ENCODE measurements around the gene OR11H7. TPM values are rescaled to one million over a fixed set of nuclear protein-coding genes. Genes with fewer than 3 reads are reported as not detected.

Gene OR11H7
- total RNA-seq, result not detected
- not detected for total RNA-seq (2013)

DNA sequence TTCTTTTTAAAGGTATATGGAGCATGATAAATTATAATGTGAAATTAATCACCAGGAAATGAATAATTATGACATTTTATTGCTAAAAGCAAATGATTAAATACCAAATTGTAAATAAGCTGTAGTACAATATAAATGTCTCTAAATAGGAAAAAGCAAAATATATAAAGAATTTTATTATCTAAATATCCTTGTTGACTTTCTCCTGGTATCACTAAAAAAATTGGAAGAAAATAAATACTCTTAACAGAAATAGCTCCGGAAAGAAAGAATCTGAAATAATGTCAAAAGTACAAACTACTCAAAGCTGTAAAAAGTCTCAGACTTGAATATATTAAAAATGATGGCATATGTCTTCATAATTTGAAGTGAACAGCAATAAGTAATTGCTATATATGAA is at the start of gene OR11H7:
Gene OR11H7 (plus strand): TSS at position 301 of the 400 bp plus-strand sequence.
- Mint-ChIP-seq H3K9me3 (peaks cover 6 to 10% of the 10 kb centered on the region in 2 donors), H3K4me3 (no peak within 1 kb of the TSS), H3K36me3 (no peaks in the 10 kb centered on the region), H3K4me1 (no peaks in the 10 kb centered on the region), H3K27me3 (ENCODE audit: low read depth in 2 of 2) (peaks cover 0 to 3% of the 10 kb centered on the region in 2 donors), H3K27ac (no peak within 1 kb of the TSS)
- DNase-seq (no peak), ATAC-seq (no peak)
- no peak within 1 kb of the TSS for H3K27ac ChIP-seq (ENCODE audit: low read length)
- TF ChIP-seq CTCF (IDR thresholded peaks at IDR 0.05), result no peak
- intact Hi-C loops (cut with micrococcal nuclease), result no loop called here
- H3K4me3 ChIP-seq (ENCODE audit: low read length), result no peak within 1 kb of the TSS
- no peaks in the 10 kb centered on the region for H3K4me1 ChIP-seq (ENCODE audit: control insufficient read depth, insufficient read depth, low read length)
- no peaks in the 10 kb centered on the region for H3K9me3 ChIP-seq (ENCODE audit: control insufficient read depth, insufficient read depth, low read length)
- no peaks in the 10 kb centered on the region for H3K36me3 ChIP-seq (ENCODE audit: control insufficient read depth, insufficient read depth, low read length)
- no CpG with 5 or more reads among the region's 1 CpG for WGBS (ENCODE audit: insufficient coverage)
- H3K27me3 ChIP-seq (ENCODE audit: control insufficient read depth, insufficient read depth, low read length), result no peaks in the 10 kb centered on the region

DNA sequence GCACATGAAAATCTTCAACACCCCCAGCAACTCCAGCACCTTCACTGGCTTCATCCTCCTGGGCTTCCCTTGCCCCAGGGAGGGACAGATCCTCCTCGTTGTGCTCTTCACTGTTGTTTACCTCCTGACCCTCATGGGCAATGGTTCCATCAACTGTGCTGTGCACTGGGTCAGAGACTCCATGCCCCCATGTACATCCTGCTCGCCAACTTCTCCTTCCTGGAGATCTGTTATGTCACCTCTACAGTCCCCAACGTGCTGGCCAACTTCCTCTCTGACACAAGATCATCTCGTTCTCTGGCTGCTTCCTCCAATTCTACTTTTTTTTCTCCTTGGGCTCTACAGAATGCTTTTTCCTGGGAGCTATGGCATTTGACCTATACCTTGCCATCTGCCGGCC is 49.6 kb upstream of the OR11H7 start:
- H3K27me3 Mint-ChIP-seq (ENCODE audit: low read depth in 2 of 2), result peaks cover 0 to 6% of the 10 kb centered on the region in 2 donors
- WGBS (ENCODE audit: insufficient coverage), result 40% methylated on average over 5 of the region's 5 CpGs
- TF ChIP-seq CTCF (IDR thresholded peaks at IDR 0.05), result no peak
- DNase-seq (no peak), ATAC-seq (no peak)
- Histone ChIP-seq H3K36me3 (ENCODE audit: control insufficient read depth, insufficient read depth, low read length) (no peaks in the 10 kb centered on the region), H3K27me3 (ENCODE audit: control insufficient read depth, insufficient read depth, low read length) (no peaks in the 10 kb centered on the region), H3K9me3 (ENCODE audit: control insufficient read depth, insufficient read depth, low read length) (no peaks in the 10 kb centered on the region), H3K4me1 (ENCODE audit: control insufficient read depth, insufficient read depth, low read length) (no peaks in the 10 kb centered on the region), H3K4me3 (ENCODE audit: low read length) (no peak overlapping the region), H3K27ac (ENCODE audit: low read length) (no peak overlapping the region)
- no peak overlapping the region for H3K27ac Mint-ChIP-seq
- intact Hi-C loops (cut with micrococcal nuclease), result no loop called here
- H3K36me3 Mint-ChIP-seq, result no peaks in the 10 kb centered on the region
- no peaks in the 10 kb centered on the region for H3K4me1 Mint-ChIP-seq
- H3K9me3 Mint-ChIP-seq, result peaks cover 0 to 7% of the 10 kb centered on the region in 2 donors
- H3K4me3 Mint-ChIP-seq, result no peak overlapping the region

- no peaks in the 10 kb centered on the region for H3K4me1 Mint-ChIP-seq
- no peak overlapping the region for H3K4me3 ChIP-seq (ENCODE audit: low read length)
- no peaks in the 10 kb centered on the region for H3K36me3 ChIP-seq (ENCODE audit: control insufficient read depth, insufficient read depth, low read length)
- H3K27me3 Mint-ChIP-seq (ENCODE audit: low read depth in 2 of 2), result peaks cover 0 to 6% of the 10 kb centered on the region in 2 donors
- no peaks in the 10 kb centered on the region for H3K4me1 ChIP-seq (ENCODE audit: control insufficient read depth, insufficient read depth, low read length)
- no peaks in the 10 kb centered on the region for H3K9me3 ChIP-seq (ENCODE audit: control insufficient read depth, insufficient read depth, low read length)
- no peak overlapping the region for H3K27ac Mint-ChIP-seq
- no peaks in the 10 kb centered on the region for H3K36me3 Mint-ChIP-seq
- no peak overlapping the region for H3K27ac ChIP-seq (ENCODE audit: low read length)
- ATAC-seq (no peak), DNase-seq (no peak)
- no peak for TF ChIP-seq CTCF (IDR thresholded peaks at IDR 0.05)
- WGBS (ENCODE audit: insufficient coverage), result 83% methylated on average over 2 of the region's 2 CpGs
- H3K4me3 Mint-ChIP-seq, result no peak overlapping the region
- peaks cover 0 to 7% of the 10 kb centered on the region in 2 donors for H3K9me3 Mint-ChIP-seq
- no peaks in the 10 kb centered on the region for H3K27me3 ChIP-seq (ENCODE audit: control insufficient read depth, insufficient read depth, low read length)
- intact Hi-C loops (cut with micrococcal nuclease), result no loop called here
Observed at GRCh38 chr14:20179880-20180279, 48.9 kb upstream of the OR11H7 start.

DNA sequence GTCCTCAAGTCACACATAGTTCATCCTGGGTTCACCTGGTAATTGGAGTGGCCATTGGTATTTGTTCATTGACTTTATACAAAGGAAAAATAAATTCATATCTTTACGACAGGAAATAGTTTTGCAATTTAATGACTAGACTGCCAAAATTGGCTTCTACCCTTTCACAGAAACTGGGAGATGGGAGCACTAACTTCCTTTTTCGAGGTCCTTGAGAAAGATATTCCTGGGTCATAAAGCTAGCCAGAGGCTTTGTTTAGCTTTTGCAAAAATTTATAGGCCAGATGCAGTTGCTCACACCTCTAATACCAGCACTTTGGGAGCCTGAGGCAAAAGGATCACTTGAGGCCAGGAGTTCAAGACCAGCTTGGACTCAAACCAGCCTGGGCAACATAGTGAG is 48.3 kb upstream of the OR11H7 start:
- H3K4me1 ChIP-seq (ENCODE audit: control insufficient read depth, insufficient read depth, low read length), result no peaks in the 10 kb centered on the region
- H3K9me3 ChIP-seq (ENCODE audit: control insufficient read depth, insufficient read depth, low read length), result no peaks in the 10 kb centered on the region
- H3K36me3 ChIP-seq (ENCODE audit: control insufficient read depth, insufficient read depth, low read length), result no peaks in the 10 kb centered on the region
- ATAC-seq (no peak), DNase-seq (no peak)
- Mint-ChIP-seq H3K36me3 (no peaks in the 10 kb centered on the region), H3K4me1 (no peaks in the 10 kb centered on the region), H3K27me3 (ENCODE audit: low read depth in 2 of 2) (peaks cover 0 to 7% of the 10 kb centered on the region in 2 donors), H3K27ac (no peak overlapping the region), H3K4me3 (no peak overlapping the region), H3K9me3 (peaks cover 0 to 8% of the 10 kb centered on the region in 2 donors)
- H3K27me3 ChIP-seq (ENCODE audit: control insufficient read depth, insufficient read depth, low read length), result no peaks in the 10 kb centered on the region
- no peak for TF ChIP-seq CTCF (IDR thresholded peaks at IDR 0.05)
- no peak overlapping the region for H3K27ac ChIP-seq (ENCODE audit: low read length)
- 57% methylated on average over 2 of the region's 2 CpGs for WGBS (ENCODE audit: insufficient coverage)
- no peak overlapping the region for H3K4me3 ChIP-seq (ENCODE audit: low read length)
- intact Hi-C loops (cut with micrococcal nuclease), result no loop called here
